ENCODE measurements around the gene ENPP3. TPM values are rescaled to one million over a fixed set of nuclear protein-coding genes. Genes with fewer than 3 reads are reported as not detected.

Gene ENPP3
- total and polyA plus RNA-seq, 4 donors: 0.31 to 2.9 (median 0.54) TPM

GRCh38 chr6:131631625-131632289, 5.3 kb upstream of the ENPP3 start:
- ATAC-seq (ENCODE audit: insufficient read depth, low FRiP score): no peak
- Histone ChIP-seq H3K4me3 (no peak overlapping the region), H3K27ac (ENCODE audit: low read depth in 1 of 2, low read length in 1 of 2) (no peak overlapping the region), H3K4me1 (ENCODE audit: control insufficient read depth in 5 of 5, insufficient read depth in 5 of 5, low read length in 5 of 5) (peaks cover 0 to 8% (median 0%) of the 10 kb centered on the region in 5 donors), H3K36me3 (ENCODE audit: control insufficient read depth in 4 of 4, insufficient read depth in 4 of 4, low read length in 4 of 4) (no peaks in the 10 kb centered on the region), H3K9ac (ENCODE audit: insufficient read depth in 1 of 2, low read length in 2 of 2) (no peak overlapping the region), H3K27me3 (ENCODE audit: control insufficient read depth in 3 of 3, insufficient read depth in 3 of 3, low read length in 2 of 3) (no peaks in the 10 kb centered on the region), H3K9me3 (ENCODE audit: control insufficient read depth in 4 of 4, insufficient read depth in 3 of 4, low read length in 3 of 4) (no peaks in the 10 kb centered on the region)
- DNase-seq: no peak
- WGBS, 2 donors: 90 to 91% methylated on average over 3 of the region's 3 CpGs
- no peak for TF ChIP-seq CTCF (IDR thresholded peaks at IDR 0.05; ENCODE audit: control extremely low read depth, extremely low read depth)

- no peak overlapping the region for H3K9ac ChIP-seq (ENCODE audit: insufficient read depth in 1 of 2, low read length in 2 of 2)
- H3K9me3 ChIP-seq (ENCODE audit: control insufficient read depth in 4 of 4, insufficient read depth in 3 of 4, low read length in 3 of 4): no peaks in the 10 kb centered on the region
- no peak for ATAC-seq (ENCODE audit: insufficient read depth, low FRiP score)
- no peak overlapping the region for H3K27ac ChIP-seq (ENCODE audit: low read depth in 1 of 2, low read length in 1 of 2)
- no peaks in the 10 kb centered on the region for H3K36me3 ChIP-seq (ENCODE audit: control insufficient read depth in 4 of 4, insufficient read depth in 4 of 4, low read length in 4 of 4)
- H3K4me3 ChIP-seq: no peak overlapping the region
- no peaks in the 10 kb centered on the region for H3K4me1 ChIP-seq (ENCODE audit: control insufficient read depth in 5 of 5, insufficient read depth in 5 of 5, low read length in 5 of 5)
- no peak for DNase-seq
- WGBS, 2 donors: 92 to 93% methylated on average over 11 of the region's 11 CpGs
- no peaks in the 10 kb centered on the region for H3K27me3 ChIP-seq (ENCODE audit: control insufficient read depth in 3 of 3, insufficient read depth in 3 of 3, low read length in 2 of 3)
- no peak for TF ChIP-seq CTCF (IDR thresholded peaks at IDR 0.05; ENCODE audit: control extremely low read depth, extremely low read depth)
These were observed 1.4 kb upstream of the ENPP3 start for GRCh38 chr6:131635384-131636340.

GRCh38 chr6:131638013-131638412, 911 bp downstream of the ENPP3 start:
- 74 to 87% methylated on average over 2 of the region's 2 CpGs for WGBS, 2 donors
- Histone ChIP-seq H3K27me3 (ENCODE audit: control insufficient read depth in 3 of 3, insufficient read depth in 3 of 3, low read length in 2 of 3) (no peaks in the 10 kb centered on the region), H3K9me3 (ENCODE audit: control insufficient read depth in 4 of 4, insufficient read depth in 3 of 4, low read length in 3 of 4) (no peaks in the 10 kb centered on the region), H3K36me3 (ENCODE audit: control insufficient read depth in 4 of 4, insufficient read depth in 4 of 4, low read length in 4 of 4) (no peaks in the 10 kb centered on the region), H3K27ac (ENCODE audit: low read depth in 1 of 2, low read length in 1 of 2) (no peak overlapping the region), H3K4me3 (no peak overlapping the region), H3K4me1 (ENCODE audit: control insufficient read depth in 5 of 5, insufficient read depth in 5 of 5, low read length in 5 of 5) (no peaks in the 10 kb centered on the region), H3K9ac (ENCODE audit: insufficient read depth in 1 of 2, low read length in 2 of 2) (no peak overlapping the region)
- ATAC-seq (ENCODE audit: insufficient read depth, low FRiP score) (no peak), DNase-seq (no peak)
- TF ChIP-seq CTCF (IDR thresholded peaks at IDR 0.05; ENCODE audit: control extremely low read depth, extremely low read depth): no peak
